DOHH2 (cell line): ENCODE measurements around the gene ZZZ3.

Experiments
- CTCF ChIP-seq: fragments of 200-600 bp; sonication (generic); IDR thresholded peaks from one replicate; pipeline ENCODE4 v1.5.1; 2014; ENCODE audit warnings: antibody characterized with exemption, mild to moderate bottlenecking, low read depth, low read length; ENCODE audit not compliant: poor library complexity, severe bottlenecking
- EZH2phosphoT487 ChIP-seq: fragments of 200-600 bp; sonication (generic); IDR thresholded peaks from 2 replicates; pipeline ENCODE4 v1.6.1; 2017; ENCODE audit warnings: borderline replicate concordance, mild to moderate bottlenecking, antibody characterized with exemption, low read length, moderate library complexity, mixed read lengths

- TF ChIP-seq CTCF, result no peak
- no peak for TF ChIP-seq EZH2phosphoT487
These were observed 49.6 kb upstream of the ZZZ3 start for GRCh38 chr1:77732090-77732489.
